Measurements from ENCODE around the gene SIGLEC1. TPM values are rescaled to one million over a fixed set of nuclear protein-coding genes. Genes with fewer than 3 reads are reported as not detected.

SIGLEC1 gene
- total RNA-seq, 1 experiment from 2014 or later = not detected

DNA sequence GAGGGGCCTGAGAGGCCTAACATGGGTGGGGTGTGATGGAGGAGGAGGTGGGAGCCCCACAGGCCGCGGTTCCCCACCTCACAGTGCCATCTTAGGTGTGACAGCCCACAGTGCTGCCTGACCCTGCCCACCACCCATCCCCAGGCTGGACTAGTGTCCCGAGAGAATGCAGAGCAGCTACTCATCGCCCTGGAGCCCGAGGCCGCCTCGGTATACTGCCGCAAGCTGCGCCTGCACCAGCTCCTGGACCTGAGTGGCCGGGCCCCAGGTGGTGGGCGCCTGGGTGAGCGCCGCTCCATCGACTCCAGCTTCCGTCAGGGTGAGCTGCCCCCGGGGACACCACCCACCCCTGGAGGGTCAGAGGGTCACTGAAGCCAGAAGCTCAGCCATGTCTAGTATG, 35.7 kb upstream of the SIGLEC1 start:
- no peak overlapping the region for H3K4me3 ChIP-seq (ENCODE audit: low read length)
- H3K79me2 ChIP-seq (ENCODE audit: low read length) = no peaks in the 10 kb centered on the region
- DNase-seq (no peak), ATAC-seq (no peak)
- TF ChIP-seq EZH2phosphoT487 (IDR thresholded peaks at IDR 0.05; ENCODE audit: borderline replicate concordance, low read length) = no peak
- TF ChIP-seq EZH2 (IDR thresholded peaks at IDR 0.05; ENCODE audit: low read length, unreplicated experiment) = no peak
- TF ChIP-seq, protein P1, sequence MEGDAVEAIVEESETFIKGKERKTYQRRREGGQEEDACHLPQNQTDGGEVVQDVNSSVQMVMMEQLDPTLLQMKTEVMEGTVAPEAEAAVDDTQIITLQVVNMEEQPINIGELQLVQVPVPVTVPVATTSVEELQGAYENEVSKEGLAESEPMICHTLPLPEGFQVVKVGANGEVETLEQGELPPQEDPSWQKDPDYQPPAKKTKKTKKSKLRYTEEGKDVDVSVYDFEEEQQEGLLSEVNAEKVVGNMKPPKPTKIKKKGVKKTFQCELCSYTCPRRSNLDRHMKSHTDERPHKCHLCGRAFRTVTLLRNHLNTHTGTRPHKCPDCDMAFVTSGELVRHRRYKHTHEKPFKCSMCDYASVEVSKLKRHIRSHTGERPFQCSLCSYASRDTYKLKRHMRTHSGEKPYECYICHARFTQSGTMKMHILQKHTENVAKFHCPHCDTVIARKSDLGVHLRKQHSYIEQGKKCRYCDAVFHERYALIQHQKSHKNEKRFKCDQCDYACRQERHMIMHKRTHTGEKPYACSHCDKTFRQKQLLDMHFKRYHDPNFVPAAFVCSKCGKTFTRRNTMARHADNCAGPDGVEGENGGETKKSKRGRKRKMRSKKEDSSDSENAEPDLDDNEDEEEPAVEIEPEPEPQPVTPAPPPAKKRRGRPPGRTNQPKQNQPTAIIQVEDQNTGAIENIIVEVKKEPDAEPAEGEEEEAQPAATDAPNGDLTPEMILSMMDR (conservative IDR thresholded peaks at IDR 0.05; ENCODE audit: low read depth, low read length) = no peak
- no peaks in the 10 kb centered on the region for H3K4me1 ChIP-seq (ENCODE audit: insufficient read depth, low read length)
- intact Hi-C loops (cut with micrococcal nuclease) = no loop called here
- ChIA-PET POLR2A (ENCODE audit: unreplicated experiment) (no interaction called here), CTCF (interaction anchor here (1.0 kb wide), 1 partner anchor 31 kb away, joined by 3 read pairs; no protein-coding TSS in a partner anchor)
- BruUV-seq (replicated peaks) = no TSS peak
- no peak overlapping the region for H3K9ac ChIP-seq (ENCODE audit: low read length)
- H3K27ac ChIP-seq (ENCODE audit: low read length) = no peak overlapping the region
- no peaks in the 10 kb centered on the region for H4K20me1 ChIP-seq (ENCODE audit: low read length)
- H3K9me3 ChIP-seq (ENCODE audit: low read length) = no peaks in the 10 kb centered on the region
- no peak overlapping the region for H2AFZ ChIP-seq (ENCODE audit: low read length)
- H3K36me3 ChIP-seq (ENCODE audit: low read depth, low read length) = peaks cover 9% of the 10 kb centered on the region; the same call in 1 of the 2 replicates
- no peak overlapping the region for H3K4me2 ChIP-seq (ENCODE audit: low read length)
- no peaks in the 10 kb centered on the region for H3K27me3 ChIP-seq (ENCODE audit: low read length)
- H3F3A ChIP-seq (ENCODE audit: low read length, unreplicated experiment) = no peaks in the 10 kb centered on the region
- H3K9me2 ChIP-seq (replicated peaks; ENCODE audit: low read length) = no peaks in the 10 kb centered on the region

DNA sequence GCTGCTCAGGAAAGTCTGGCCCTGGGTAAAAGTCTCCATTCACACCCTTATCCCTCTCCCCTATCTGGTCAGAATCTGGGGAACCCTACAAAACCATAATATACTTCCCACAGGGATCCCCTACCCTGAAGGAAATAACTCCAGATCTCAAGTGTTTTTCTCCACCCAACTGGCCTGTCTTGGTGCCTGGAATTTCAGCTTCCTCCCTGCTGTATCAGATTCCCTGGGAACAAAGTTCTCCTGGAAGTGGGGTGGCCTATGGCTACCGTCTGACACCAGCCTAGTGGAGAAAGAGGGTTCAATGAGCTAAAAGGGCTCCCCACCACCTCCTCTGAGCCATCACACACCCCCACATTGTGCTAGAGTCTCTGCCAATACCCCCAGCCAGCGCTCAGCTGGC, 35.1 kb upstream of the SIGLEC1 start:
- no peaks in the 10 kb centered on the region for H3F3A ChIP-seq (ENCODE audit: low read length, unreplicated experiment)
- H2AFZ ChIP-seq (ENCODE audit: low read length) = no peak overlapping the region
- no peaks in the 10 kb centered on the region for H3K4me1 ChIP-seq (ENCODE audit: insufficient read depth, low read length)
- no peak overlapping the region for H3K9ac ChIP-seq (ENCODE audit: low read length)
- no peaks in the 10 kb centered on the region for H4K20me1 ChIP-seq (ENCODE audit: low read length)
- intact Hi-C loops (cut with micrococcal nuclease) = no loop called here
- POLR2A ChIA-PET (ENCODE audit: unreplicated experiment) = no interaction called here
- TF ChIP-seq EZH2 (IDR thresholded peaks at IDR 0.05; ENCODE audit: low read length, unreplicated experiment) (no peak), EZH2phosphoT487 (IDR thresholded peaks at IDR 0.05; ENCODE audit: borderline replicate concordance, low read length) (no peak)
- TF ChIP-seq, protein P1 (conservative IDR thresholded peaks at IDR 0.05; ENCODE audit: low read depth, low read length) = no peak
- no TSS peak for BruUV-seq (replicated peaks)
- H3K4me2 ChIP-seq (ENCODE audit: low read length) = no peak overlapping the region
- H3K4me3 ChIP-seq (ENCODE audit: low read length) = no peak overlapping the region
- H3K27ac ChIP-seq (ENCODE audit: low read length) = no peak overlapping the region
- ATAC-seq = no peak
- no peak for DNase-seq
- H3K9me3 ChIP-seq (ENCODE audit: low read length) = no peaks in the 10 kb centered on the region
- H3K27me3 ChIP-seq (ENCODE audit: low read length) = no peaks in the 10 kb centered on the region
- H3K9me2 ChIP-seq (replicated peaks; ENCODE audit: low read length) = no peaks in the 10 kb centered on the region
- H3K36me3 ChIP-seq (ENCODE audit: low read depth, low read length) = peaks cover 8% of the 10 kb centered on the region; the same call in 1 of the 2 replicates
- CTCF ChIA-PET = no interaction called here
- no peaks in the 10 kb centered on the region for H3K79me2 ChIP-seq (ENCODE audit: low read length)

DNA sequence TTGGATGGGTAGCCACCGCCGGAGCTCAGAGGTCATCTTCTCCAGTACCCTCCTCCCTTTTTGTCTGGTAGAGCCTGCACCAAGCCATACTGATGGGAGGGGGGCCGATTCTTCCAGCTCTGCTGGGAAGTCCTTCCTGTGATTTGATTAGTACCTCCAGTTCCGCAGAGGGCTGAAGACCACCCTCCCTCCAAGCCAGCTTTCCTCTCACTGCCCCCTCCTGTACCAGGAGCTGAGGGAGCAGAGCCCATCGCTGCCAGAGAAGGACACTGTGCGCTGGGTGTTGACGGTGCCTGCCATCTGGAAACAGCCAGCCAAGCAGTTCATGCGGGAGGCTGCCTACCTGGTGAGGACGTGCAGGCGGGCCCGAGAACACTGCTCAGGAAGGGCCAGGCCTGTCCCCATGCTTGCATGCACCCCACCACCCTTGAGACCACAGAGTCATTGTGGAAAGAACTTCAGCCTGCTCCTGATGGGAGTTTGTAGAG, 33.3 kb upstream of the SIGLEC1 start:
- Histone ChIP-seq H4K20me1 (ENCODE audit: low read length) (no peaks in the 10 kb centered on the region), H3K79me2 (ENCODE audit: low read length) (no peaks in the 10 kb centered on the region), H3K27ac (ENCODE audit: low read length) (no peak overlapping the region), H3K4me3 (ENCODE audit: low read length) (no peak overlapping the region), H3K4me2 (ENCODE audit: low read length) (no peak overlapping the region), H3K9me3 (ENCODE audit: low read length) (no peaks in the 10 kb centered on the region), H3K36me3 (ENCODE audit: low read depth, low read length) (peaks cover under 1% of the 10 kb centered on the region; the same call in 1 of the 2 replicates), H3K27me3 (ENCODE audit: low read length) (no peaks in the 10 kb centered on the region), H2AFZ (ENCODE audit: low read length) (no peak overlapping the region), H3K9me2 (replicated peaks; ENCODE audit: low read length) (no peaks in the 10 kb centered on the region), H3K9ac (ENCODE audit: low read length) (no peak overlapping the region), H3F3A (ENCODE audit: low read length, unreplicated experiment) (no peaks in the 10 kb centered on the region), H3K4me1 (ENCODE audit: insufficient read depth, low read length) (no peaks in the 10 kb centered on the region)
- ATAC-seq = no peak
- ChIA-PET POLR2A (ENCODE audit: unreplicated experiment) (no interaction called here), CTCF (no interaction called here)
- no TSS peak for BruUV-seq (replicated peaks)
- TF ChIP-seq EZH2phosphoT487 (IDR thresholded peaks at IDR 0.05; ENCODE audit: borderline replicate concordance, low read length) = no peak
- DNase-seq = no peak
- intact Hi-C loops (cut with micrococcal nuclease) = no loop called here
